HFFc6 (cell line): ENCODE measurements around the gene SAPCD1. TPM values are rescaled to one million over a fixed set of nuclear protein-coding genes. Genes with fewer than 3 reads are reported as not detected.

Experiments used
- DNase-seq: peaks from one replicate; pipeline ENCODE4 v3.0.0-alpha.2; 2018
- H3K27ac Mint-ChIP-seq: 2 replicates; pipeline ENCODE4 v1.8.0; 2020; ENCODE audit warnings: mild to moderate bottlenecking, mixed read lengths
- H3K27me3 Mint-ChIP-seq: 2 replicates; pipeline ENCODE4 v1.8.0; 2021; ENCODE audit warnings: mild to moderate bottlenecking, moderate library complexity, mixed read lengths; ENCODE audit not compliant: insufficient read depth
- H3K36me3 Mint-ChIP-seq: 2 replicates; pipeline ENCODE4 v1.8.0; 2021; ENCODE audit warnings: low read depth, mixed read lengths
- H3K4me1 Mint-ChIP-seq: 2 replicates; pipeline ENCODE4 v1.8.0; 2020; ENCODE audit warnings: low read depth, mixed read lengths
- H3K4me3 Mint-ChIP-seq: 2 replicates; pipeline ENCODE4 v1.8.0; 2020; ENCODE audit warnings: mild to moderate bottlenecking, moderate library complexity, mixed read lengths
- H3K9me3 Mint-ChIP-seq: 2 replicates; pipeline ENCODE4 v1.8.0; 2020; ENCODE audit warnings: mild to moderate bottlenecking, mixed read lengths
- total RNA-seq, 6 experiments: library from RNA; stranded (reverse); fragmentation: NEBNext Ultra II Directional; extraction: Animal tissue kit (Norgen Biotek cat#: 25700); gene quantifications; 2 replicates in 1 of 6; 3 replicates in 5 of 6; pipeline ENCODE4 v1.2.3, GENCODE V29; 2021
- TF ChIP-seq, protein P1 (sequence below): fragments of 200-600 bp; sonication (generic); IDR thresholded peaks from 2 replicates; pipeline ENCODE4 v1.5.0; 2021; ENCODE audit warnings: antibody characterized with exemption, mild to moderate bottlenecking

SAPCD1 gene
- total RNA-seq, 6 experiments from 2014 or later: 0.91 to 2.4 (median 1.3) TPM

DNA sequence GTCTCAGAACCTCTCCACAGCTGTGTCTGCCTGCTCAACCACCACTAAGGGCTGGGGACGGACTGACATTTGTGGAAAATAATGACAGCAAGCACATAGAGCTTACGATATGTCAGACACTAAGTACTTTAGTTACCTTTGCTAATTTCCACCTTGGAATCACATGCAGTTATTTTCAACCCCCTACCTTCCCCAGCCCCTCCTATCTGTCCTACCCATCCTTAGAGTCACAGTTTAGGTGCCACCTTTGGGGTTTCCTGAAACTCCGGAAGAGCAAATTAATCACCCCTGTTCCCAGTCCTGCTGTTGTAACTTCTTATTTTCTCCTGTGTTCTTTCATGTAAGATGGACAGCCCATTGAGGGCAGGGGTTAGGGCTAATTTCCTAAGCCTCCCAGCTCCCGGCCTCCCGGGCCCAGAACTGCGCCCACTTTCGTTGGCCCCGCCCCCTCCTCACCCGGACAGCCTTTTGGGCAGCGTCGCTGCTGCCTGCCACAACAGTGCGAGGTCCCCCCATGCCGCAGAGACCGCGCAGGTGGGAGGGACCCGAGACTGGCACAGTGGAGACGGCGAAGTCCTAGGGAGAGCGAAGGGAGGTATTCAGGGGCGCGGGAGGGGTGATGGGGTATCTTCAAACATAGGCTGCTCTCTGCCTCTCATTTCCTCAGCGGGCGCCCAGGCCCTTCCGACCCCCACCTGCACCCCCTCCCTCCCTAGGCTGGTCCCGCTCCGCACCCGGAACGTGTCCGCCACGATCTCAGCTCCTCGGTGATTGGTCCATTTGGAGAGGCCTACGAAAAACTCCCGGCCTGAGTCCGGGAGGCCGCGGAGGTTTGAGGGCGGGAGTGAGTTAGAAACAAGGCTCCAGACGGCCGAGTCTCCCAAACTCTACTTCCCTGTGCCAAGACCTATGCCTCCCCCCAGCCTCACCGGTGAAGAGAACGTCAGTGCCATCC, 34.5 kb upstream of the SAPCD1 start:
- H3K9me3 Mint-ChIP-seq: no peaks in the 10 kb centered on the region
- H3K27me3 Mint-ChIP-seq: peaks cover 6% of the 10 kb centered on the region
- no peak overlapping the region for H3K27ac Mint-ChIP-seq
- peaks cover 24% of the 10 kb centered on the region for H3K36me3 Mint-ChIP-seq
- DNase-seq: no peak
- peak overlapping the region; percentile 93 for H3K4me3 Mint-ChIP-seq
- peaks cover 36% of the 10 kb centered on the region for H3K4me1 Mint-ChIP-seq
- TF ChIP-seq, protein P1, sequence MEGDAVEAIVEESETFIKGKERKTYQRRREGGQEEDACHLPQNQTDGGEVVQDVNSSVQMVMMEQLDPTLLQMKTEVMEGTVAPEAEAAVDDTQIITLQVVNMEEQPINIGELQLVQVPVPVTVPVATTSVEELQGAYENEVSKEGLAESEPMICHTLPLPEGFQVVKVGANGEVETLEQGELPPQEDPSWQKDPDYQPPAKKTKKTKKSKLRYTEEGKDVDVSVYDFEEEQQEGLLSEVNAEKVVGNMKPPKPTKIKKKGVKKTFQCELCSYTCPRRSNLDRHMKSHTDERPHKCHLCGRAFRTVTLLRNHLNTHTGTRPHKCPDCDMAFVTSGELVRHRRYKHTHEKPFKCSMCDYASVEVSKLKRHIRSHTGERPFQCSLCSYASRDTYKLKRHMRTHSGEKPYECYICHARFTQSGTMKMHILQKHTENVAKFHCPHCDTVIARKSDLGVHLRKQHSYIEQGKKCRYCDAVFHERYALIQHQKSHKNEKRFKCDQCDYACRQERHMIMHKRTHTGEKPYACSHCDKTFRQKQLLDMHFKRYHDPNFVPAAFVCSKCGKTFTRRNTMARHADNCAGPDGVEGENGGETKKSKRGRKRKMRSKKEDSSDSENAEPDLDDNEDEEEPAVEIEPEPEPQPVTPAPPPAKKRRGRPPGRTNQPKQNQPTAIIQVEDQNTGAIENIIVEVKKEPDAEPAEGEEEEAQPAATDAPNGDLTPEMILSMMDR: no peak

DNA sequence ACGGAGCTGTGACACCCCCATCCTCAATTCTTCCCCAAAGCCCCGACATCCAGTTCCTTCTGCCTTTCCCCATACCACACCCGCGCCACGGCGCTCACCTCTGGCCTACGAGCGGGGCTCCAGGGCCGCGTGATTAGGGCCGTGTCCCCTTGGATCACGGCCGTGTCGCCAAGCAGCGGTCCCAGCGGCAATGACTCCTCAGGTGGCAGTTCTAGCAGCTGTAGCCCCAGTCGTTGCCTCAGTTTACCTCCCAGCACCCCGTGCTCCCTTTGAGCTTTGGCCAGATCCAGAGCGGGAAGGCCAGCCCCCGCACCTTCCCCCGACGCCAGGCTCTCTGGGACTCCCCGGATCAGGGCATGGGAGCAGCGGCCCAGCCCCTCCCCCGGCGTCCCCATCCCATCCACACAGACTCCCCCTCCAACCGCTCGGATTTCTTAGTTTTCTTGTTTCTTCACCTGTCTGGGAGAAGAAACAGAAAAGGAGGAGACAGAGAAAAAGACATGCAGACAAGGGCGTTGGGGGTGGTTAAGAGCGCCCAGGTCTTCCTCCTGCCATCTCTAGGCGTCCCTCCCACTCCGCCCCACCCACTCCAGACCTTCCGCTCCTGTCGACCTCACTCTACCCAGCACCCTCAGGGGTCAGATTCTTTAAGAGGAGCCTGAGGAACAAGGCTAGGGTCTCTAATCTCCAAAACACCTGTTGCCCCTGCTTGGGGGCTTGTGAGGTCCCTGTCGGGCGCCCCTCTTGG, 33.5 kb upstream of the SAPCD1 start, which contains the start of gene DDAH2:
Gene DDAH2 (minus strand): TSS at position 533 of the 748 bp plus-strand sequence. CDS start 138 bp downstream, at position 395.
- Mint-ChIP-seq H3K9me3 (no peaks in the 10 kb centered on the region), H3K4me3 (peak within 1 kb of the TSS; percentile 93), H3K4me1 (peaks cover 46% of the 10 kb centered on the region), H3K27me3 (peaks cover 4% of the 10 kb centered on the region), H3K27ac (peak within 1 kb of the TSS; percentile 94), H3K36me3 (peaks cover 34% of the 10 kb centered on the region)
- no peak for DNase-seq
- TF ChIP-seq, protein P1: no peak; the same call in 1 of the 2 replicates

DNA sequence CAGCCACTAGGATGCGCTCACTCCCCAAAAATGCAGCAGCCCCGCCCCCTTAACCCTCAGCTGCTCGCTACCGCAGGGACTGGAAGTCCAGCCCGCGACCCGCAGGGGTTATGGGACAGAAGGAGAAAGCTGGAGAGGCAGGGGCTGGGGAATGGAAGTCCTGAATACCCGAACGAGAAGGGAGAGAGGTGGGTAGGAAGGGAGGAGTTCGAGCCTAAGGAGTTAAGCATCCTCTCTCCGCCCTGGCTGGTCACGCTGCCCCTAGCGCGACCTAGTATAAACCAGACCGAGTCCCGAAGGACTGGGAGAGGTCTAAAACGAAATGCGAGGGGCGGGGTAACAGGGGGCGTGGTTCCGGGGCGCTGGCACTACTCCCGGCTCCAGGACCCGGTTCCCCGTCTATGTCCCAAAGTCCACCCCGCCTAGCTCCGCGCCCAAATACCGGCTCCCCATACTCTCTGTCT, 32.9 kb upstream of the SAPCD1 start:
- no peaks in the 10 kb centered on the region for H3K9me3 Mint-ChIP-seq
- TF ChIP-seq, protein P1: peak; percentile 75; the same call in 1 of the 2 replicates

DNA sequence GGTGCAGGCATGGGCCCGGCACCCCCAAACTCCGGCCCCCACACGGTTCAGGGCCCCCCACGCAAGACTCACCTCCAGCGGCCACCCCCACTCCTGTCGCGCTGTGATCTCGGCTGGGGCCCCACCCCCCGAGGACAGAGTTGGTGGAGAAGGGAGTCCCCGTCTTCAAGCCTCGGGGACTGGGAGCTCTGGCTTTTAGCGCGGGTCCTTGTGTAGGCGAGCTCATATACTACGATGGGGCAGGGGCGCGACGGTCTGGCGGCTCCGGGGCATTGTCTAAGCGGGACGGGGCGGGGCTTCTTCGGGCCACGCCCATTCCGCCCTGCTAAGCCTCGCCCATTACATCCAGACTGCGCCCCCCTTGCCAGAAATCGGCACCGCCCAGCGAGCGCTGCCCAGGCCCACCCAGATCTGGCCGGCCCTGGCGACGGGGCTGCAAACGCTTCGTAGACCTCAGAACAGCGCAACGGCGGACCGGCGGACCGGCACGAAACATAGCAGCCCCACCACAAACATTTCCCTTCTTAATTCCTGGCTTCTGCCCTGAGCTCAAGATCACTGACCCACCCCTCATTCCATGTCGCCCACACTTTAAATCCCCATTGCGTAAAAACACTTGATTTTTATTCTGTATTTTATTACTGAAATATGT, 32.4 kb upstream of the SAPCD1 start:
- Mint-ChIP-seq H3K36me3 (peaks cover 45% of the 10 kb centered on the region), H3K4me3 (peak overlapping the region; percentile 93), H3K27ac (peak overlapping the region; percentile 94), H3K9me3 (no peaks in the 10 kb centered on the region), H3K4me1 (peaks cover 51% of the 10 kb centered on the region), H3K27me3 (peaks cover 4% of the 10 kb centered on the region)
- DNase-seq: peak; percentile 80
- TF ChIP-seq, protein P1: peak; percentile 10; the same call in 1 of the 2 replicates

More for the DNA sequence above, 32.9 kb upstream of the SAPCD1 start:
- H3K36me3 Mint-ChIP-seq: peaks cover 40% of the 10 kb centered on the region
- peaks cover 51% of the 10 kb centered on the region for H3K4me1 Mint-ChIP-seq
- DNase-seq: peak; percentile 85
- peaks cover 4% of the 10 kb centered on the region for H3K27me3 Mint-ChIP-seq
- H3K4me3 Mint-ChIP-seq: peak overlapping the region; percentile 93
- peak overlapping the region; percentile 94 for H3K27ac Mint-ChIP-seq

DNA sequence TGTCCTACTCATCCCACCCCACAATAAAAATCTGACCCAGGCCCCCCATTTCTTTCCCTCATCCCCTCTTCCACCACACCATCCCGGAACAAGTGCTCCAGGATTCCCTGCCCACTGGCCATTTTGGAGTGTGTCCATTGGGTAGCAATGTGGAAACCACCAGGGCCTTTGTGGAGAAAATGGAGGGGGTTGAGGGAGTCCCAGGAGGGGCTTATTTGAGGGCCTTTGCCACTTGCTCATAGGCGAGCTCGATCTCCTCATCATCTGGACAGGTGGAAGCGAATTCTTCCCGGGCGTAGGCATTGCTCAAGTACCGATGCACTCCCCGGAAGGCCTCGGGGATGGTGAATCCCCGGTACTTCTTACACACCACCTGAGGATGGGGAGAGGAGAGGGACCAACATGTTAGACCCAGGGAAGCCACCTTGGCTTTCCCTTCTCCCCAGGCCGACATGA, 31.8 kb upstream of the SAPCD1 start:
- H3K9me3 Mint-ChIP-seq: no peaks in the 10 kb centered on the region
- peaks cover 2% of the 10 kb centered on the region for H3K27me3 Mint-ChIP-seq
- H3K4me1 Mint-ChIP-seq: peaks cover 51% of the 10 kb centered on the region
- H3K36me3 Mint-ChIP-seq: peaks cover 51% of the 10 kb centered on the region
- TF ChIP-seq, protein P1: no peak
- H3K4me3 Mint-ChIP-seq: peak overlapping the region; percentile 93
- peak overlapping the region; percentile 94 for H3K27ac Mint-ChIP-seq
- no peak for DNase-seq
